Measurements from ENCODE around the gene GLYR1.
"Not testable (repeated sequence)": the region's sequence is repeated elsewhere in the genome, so short reads cannot be mapped to it uniquely, and the experiment has no call there.

GLYR1 gene

GRCh38 chr16:4788910-4789309, 58.2 kb downstream of the GLYR1 start:
- DNase-seq (ENCODE audit: low read depth, low spot score) = no peak

GRCh38 chr16:4788489-4788889, 58.6 kb downstream of the GLYR1 start:
- no peak for DNase-seq (ENCODE audit: low read depth, low spot score)

GRCh38 chr16:4787627-4788482, 59.2 kb downstream of the GLYR1 start, which contains the start of gene SEPTIN12:
SEPTIN12 (minus strand) TSS chr16:4788345; CDS start chr16:4787645, 700 bp downstream.
- DNase-seq (ENCODE audit: low read depth, low spot score) = peak; percentile 38

- no peak for DNase-seq (ENCODE audit: low read depth, low spot score)
These were observed 60.0 kb downstream of the GLYR1 start for GRCh38 chr16:4787068-4787467.

- DNase-seq (ENCODE audit: low read depth, low spot score) = no peak
These were observed 61.2 kb downstream of the GLYR1 start for GRCh38 chr16:4785758-4786433.

- DNase-seq (ENCODE audit: low read depth, low spot score) = not testable (repeated sequence)
These were observed 62.6 kb downstream of the GLYR1 start for GRCh38 chr16:4784444-4784987.

GRCh38 chr16:4783951-4784336, 63.1 kb downstream of the GLYR1 start:
- no peak for DNase-seq (ENCODE audit: low read depth, low spot score)

GRCh38 chr16:4783251-4783950, 63.7 kb downstream of the GLYR1 start:
- DNase-seq (ENCODE audit: low read depth, low spot score) = no peak

- DNase-seq (ENCODE audit: low read depth, low spot score) = no peak
These were observed 66.9 kb downstream of the GLYR1 start for GRCh38 chr16:4780235-4780634.

- DNase-seq (ENCODE audit: low read depth, low spot score) = no peak
These were observed 69.1 kb downstream of the GLYR1 start for GRCh38 chr16:4778050-4778392.

- DNase-seq (ENCODE audit: low read depth, low spot score) = no peak
These were observed 69.6 kb downstream of the GLYR1 start for GRCh38 chr16:4777339-4778049.

GRCh38 chr16:4776141-4776705, 70.9 kb downstream of the GLYR1 start:
- DNase-seq (ENCODE audit: low read depth, low spot score) = no peak

GRCh38 chr16:4775005-4775404, 72.1 kb downstream of the GLYR1 start:
- peak; percentile 18 for DNase-seq (ENCODE audit: low read depth, low spot score)

- DNase-seq (ENCODE audit: low read depth, low spot score) = no peak
These were observed 74.7 kb downstream of the GLYR1 start for GRCh38 chr16:4772351-4772750.

GRCh38 chr16:4771646-4772045, 75.4 kb downstream of the GLYR1 start:
- no peak for DNase-seq (ENCODE audit: low read depth, low spot score)

- no peak for DNase-seq (ENCODE audit: low read depth, low spot score)
These were observed 77.8 kb downstream of the GLYR1 start for GRCh38 chr16:4769306-4769638.

- peak; percentile 97 for DNase-seq (ENCODE audit: low read depth, low spot score)
These were observed 78.4 kb downstream of the GLYR1 start for GRCh38 chr16:4768549-4769305.

- DNase-seq (ENCODE audit: low read depth, low spot score) = no peak
These were observed 79.1 kb downstream of the GLYR1 start for GRCh38 chr16:4767872-4768548.

GRCh38 chr16:4766875-4767628, 80.0 kb downstream of the GLYR1 start, which contains the start of gene ZNF500:
ZNF500 (minus strand) TSS chr16:4767162; CDS start chr16:4765978, 1,184 bp downstream.
- DNase-seq (ENCODE audit: low read depth, low spot score) = peak; percentile 98

Data from ELF-1 (cell line).